H9 (cell line): ENCODE results near the gene PIAS2. TPM values are rescaled to one million over a fixed set of nuclear protein-coding genes. Genes with fewer than 3 reads are reported as not detected.

Experiments
- DNase-seq: peaks from one replicate; pipeline ENCODE4 v3.0.0-alpha.2; 2017
- H2AFZ ChIP-seq: one replicate; pipeline ENCODE4 v1.6.1; 2013; ENCODE audit warnings: mild to moderate bottlenecking, low read length, control low read depth, moderate library complexity
- H2AK5ac ChIP-seq: 2 replicates; pipeline ENCODE4 v1.6.1; 2013; ENCODE audit warnings: low read length, control low read depth, mixed read lengths; ENCODE audit not compliant: insufficient read length
- H2BK120ac ChIP-seq: one replicate; pipeline ENCODE4 v1.6.1; 2013; ENCODE audit warnings: low read depth, mild to moderate bottlenecking, low read length, control low read depth, inconsistent platforms; ENCODE audit not compliant: poor library complexity, severe bottlenecking
- H2BK12ac ChIP-seq: 2 replicates; pipeline ENCODE4 v1.6.1; 2013; ENCODE audit warnings: low read length, control low read depth, mixed read lengths, low read depth; ENCODE audit not compliant: insufficient read length
- H2BK15ac ChIP-seq: 2 replicates; pipeline ENCODE4 v1.6.1; 2013; ENCODE audit warnings: low read depth, low read length, control low read depth
- H2BK20ac ChIP-seq: one replicate; pipeline ENCODE4 v1.6.1; 2013; ENCODE audit warnings: low read depth, mild to moderate bottlenecking, low read length, control low read depth, inconsistent platforms; ENCODE audit not compliant: poor library complexity, severe bottlenecking
- H2BK5ac ChIP-seq: 2 replicates; pipeline ENCODE4 v1.6.1; 2013; ENCODE audit warnings: low read length, control low read depth, mixed read lengths; ENCODE audit not compliant: insufficient read length
- H3K14ac ChIP-seq: 2 replicates; pipeline ENCODE4 v1.6.1; 2013; ENCODE audit warnings: low read length, control low read depth; ENCODE audit not compliant: insufficient read depth
- H3K18ac ChIP-seq: 2 replicates; pipeline ENCODE4 v1.6.1; 2013; ENCODE audit warnings: low read depth, mild to moderate bottlenecking, mixed read lengths, low read length, control low read depth; ENCODE audit not compliant: insufficient read length
- H3K23ac ChIP-seq: 2 replicates; pipeline ENCODE4 v1.6.1; 2013; ENCODE audit warnings: low read length, control low read depth, mixed read lengths, low read depth; ENCODE audit not compliant: insufficient read length
- H3K23me2 ChIP-seq: 2 replicates; pipeline ENCODE4 v1.6.1; 2013; ENCODE audit warnings: low read depth, mild to moderate bottlenecking, mixed read lengths, low read length, control low read depth; ENCODE audit not compliant: insufficient read length, poor library complexity, severe bottlenecking
- H3K27ac ChIP-seq: 2 replicates; pipeline ENCODE4 v1.5.1; 2013; ENCODE audit warnings: low read length, control low read depth, mixed read lengths, low read depth; ENCODE audit not compliant: insufficient read length
- H3K27me3 ChIP-seq: 2 replicates; pipeline ENCODE4 v1.6.1; 2013; ENCODE audit warnings: low read length, control low read depth, inconsistent platforms; ENCODE audit not compliant: insufficient read depth
- H3K4ac ChIP-seq: 2 replicates; pipeline ENCODE4 v1.6.1; 2013; ENCODE audit warnings: low read depth, mild to moderate bottlenecking, control low read depth, inconsistent platforms, low read length, moderate library complexity
- H3K4me1 ChIP-seq: 2 replicates; pipeline ENCODE4 v1.6.1; 2013; ENCODE audit warnings: low read length, control low read depth, inconsistent platforms; ENCODE audit not compliant: insufficient read depth
- H3K4me2 ChIP-seq: 2 replicates; pipeline ENCODE4 v1.6.1; 2013; ENCODE audit warnings: low read length, control low read depth, mixed read lengths; ENCODE audit not compliant: insufficient read length, insufficient read depth
- H3K56ac ChIP-seq: 2 replicates; pipeline ENCODE4 v1.6.1; 2013; ENCODE audit warnings: low read depth, mild to moderate bottlenecking, mixed read lengths, low read length, control low read depth; ENCODE audit not compliant: insufficient read length
- H3K79me1 ChIP-seq: 2 replicates; pipeline ENCODE4 v1.6.1; 2013; ENCODE audit warnings: low read depth, mild to moderate bottlenecking, moderate library complexity, low read length, control low read depth, inconsistent platforms; ENCODE audit not compliant: insufficient read depth, poor library complexity, severe bottlenecking
- H3K79me2 ChIP-seq: 2 replicates; pipeline ENCODE4 v1.6.1; 2013; ENCODE audit warnings: low read length, control low read depth, inconsistent platforms; ENCODE audit not compliant: insufficient read depth
- H3K9ac ChIP-seq: 2 replicates; pipeline ENCODE4 v1.6.1; 2013; ENCODE audit warnings: low read length, control low read depth, mixed read lengths; ENCODE audit not compliant: insufficient read length; ENCODE audit errors: extremely low read depth
- H3K9me3 ChIP-seq: one replicate; pipeline ENCODE4 v1.6.1; 2013; ENCODE audit warnings: low read depth, low read length, inconsistent platforms; ENCODE audit not compliant: control insufficient read depth
- H3T11ph ChIP-seq: one replicate; pipeline ENCODE4 v1.6.1; 2013; ENCODE audit warnings: mild to moderate bottlenecking, low read length, control low read depth, inconsistent platforms
- H4K20me1 ChIP-seq: one replicate; pipeline ENCODE4 v1.6.1; 2013; ENCODE audit not compliant: control insufficient read depth, insufficient read length, insufficient read depth
- H4K5ac ChIP-seq: 2 replicates; pipeline ENCODE4 v1.6.1; 2013; ENCODE audit warnings: low read depth, mild to moderate bottlenecking, mixed read lengths, low read length, control low read depth; ENCODE audit not compliant: insufficient read length
- H4K8ac ChIP-seq: replicated peaks from 2 replicates; pipeline ENCODE4 v1.6.1; 2013; ENCODE audit warnings: low read length, control low read depth, mixed read lengths, low read depth; ENCODE audit not compliant: insufficient read length
- H4K91ac ChIP-seq: 2 replicates; pipeline ENCODE4 v1.6.1; 2013; ENCODE audit warnings: low read depth, mild to moderate bottlenecking, moderate library complexity, mixed read lengths, low read length, control low read depth; ENCODE audit not compliant: insufficient read length
- H3K27ac Mint-ChIP-seq, 3 experiments: 2 replicates in 2 of 3; 3 replicates in 1 of 3; pipeline ENCODE4 v1.8.0; 2020 to 2021; ENCODE audit warnings: mixed read lengths in 3 of 3, mild to moderate bottlenecking in 1 of 3, moderate library complexity in 1 of 3
- H3K27me3 Mint-ChIP-seq: 2 replicates; pipeline ENCODE4 v1.8.0; 2021; ENCODE audit warnings: low read depth, mild to moderate bottlenecking, moderate library complexity, mixed read lengths
- H3K36me3 Mint-ChIP-seq, 3 experiments: 2 replicates in 2 of 3; 3 replicates in 1 of 3; pipeline ENCODE4 v1.8.0; 2020 to 2021; ENCODE audit warnings: low read depth in 3 of 3, mixed read lengths in 3 of 3; ENCODE audit not compliant: insufficient read depth in 1 of 3
- H3K4me1 Mint-ChIP-seq, 2 experiments: 2 replicates each; pipeline ENCODE4 v1.8.0; 2020; ENCODE audit warnings: mixed read lengths in 2 of 2
- H3K4me3 Mint-ChIP-seq, 2 experiments: 2 replicates in 1 of 2; 3 replicates in 1 of 2; pipeline ENCODE4 v1.8.0; 2020 to 2021; ENCODE audit warnings: mild to moderate bottlenecking in 2 of 2, mixed read lengths in 2 of 2, moderate library complexity in 1 of 2
- H3K9me3 Mint-ChIP-seq, 2 experiments: 2 replicates in 1 of 2; 3 replicates in 1 of 2; pipeline ENCODE4 v1.8.0; 2020; ENCODE audit warnings: mild to moderate bottlenecking in 2 of 2, mixed read lengths in 2 of 2, moderate library complexity in 1 of 2
- total RNA-seq: library from RNA; stranded (reverse); gene quantifications from 2 replicates; pipeline ENCODE4 v1.2.1, GENCODE V29; 2021
- TF ChIP-seq, protein P1 (sequence below): fragments of 200-600 bp; sonication (generic); conservative IDR thresholded peaks from 3 replicates; pipeline ENCODE4 v1.8.0; 2021; ENCODE audit warnings: antibody characterized with exemption, mild to moderate bottlenecking

PIAS2 gene
- total RNA-seq, 1 experiment from 2014 or later = 58.4 TPM

DNA sequence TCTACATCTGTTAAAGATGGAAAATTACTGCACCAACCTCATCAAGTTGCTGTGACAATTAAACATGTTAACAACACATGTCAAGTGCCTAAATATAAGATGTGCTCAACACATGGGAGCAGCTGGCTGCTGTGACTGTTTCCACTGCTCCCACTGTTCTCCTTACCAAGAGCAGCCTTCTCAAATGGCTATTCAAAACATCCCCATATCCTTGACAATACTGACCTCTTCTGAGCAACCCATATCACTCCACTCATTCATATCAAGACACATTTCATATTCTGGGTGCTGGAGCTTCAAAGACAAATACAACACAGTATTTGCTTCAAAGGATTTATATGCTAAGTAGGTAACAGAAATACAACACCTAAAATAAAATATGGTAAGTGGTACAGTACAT is 60.3 kb downstream of the PIAS2 start:
- H3T11ph ChIP-seq = no peak overlapping the region
- Mint-ChIP-seq H3K4me1 (no peaks in the 10 kb centered on the region), H3K36me3 (peaks cover 10 to 35% (median 26%) of the 10 kb centered on the region in 3 experiments; a peak in 6 of 7 replicates), H3K27ac (no peak overlapping the region), H3K9me3 (no peaks in the 10 kb centered on the region), H3K4me3 (no peak overlapping the region), H3K27me3 (no peaks in the 10 kb centered on the region)
- no peak overlapping the region for H2BK5ac ChIP-seq
- H4K91ac ChIP-seq = no peak overlapping the region
- no peak overlapping the region for H2BK120ac ChIP-seq
- no peak overlapping the region for H2BK15ac ChIP-seq
- no peaks in the 10 kb centered on the region for H3K23me2 ChIP-seq
- H3K27ac ChIP-seq = no peak overlapping the region
- no peak overlapping the region for H3K14ac ChIP-seq
- H4K5ac ChIP-seq = no peak overlapping the region
- no peak overlapping the region for H2AFZ ChIP-seq
- H3K9ac ChIP-seq = no peak overlapping the region
- H3K56ac ChIP-seq = no peak overlapping the region
- no peak overlapping the region for H3K23ac ChIP-seq
- no peak overlapping the region for H3K4me2 ChIP-seq
- H3K79me2 ChIP-seq = peaks cover 3% of the 10 kb centered on the region; the same call in 1 of the 2 replicates
- no peak overlapping the region for H4K8ac ChIP-seq
- no peak for DNase-seq
- H3K4ac ChIP-seq = no peak overlapping the region
- TF ChIP-seq, protein P1, sequence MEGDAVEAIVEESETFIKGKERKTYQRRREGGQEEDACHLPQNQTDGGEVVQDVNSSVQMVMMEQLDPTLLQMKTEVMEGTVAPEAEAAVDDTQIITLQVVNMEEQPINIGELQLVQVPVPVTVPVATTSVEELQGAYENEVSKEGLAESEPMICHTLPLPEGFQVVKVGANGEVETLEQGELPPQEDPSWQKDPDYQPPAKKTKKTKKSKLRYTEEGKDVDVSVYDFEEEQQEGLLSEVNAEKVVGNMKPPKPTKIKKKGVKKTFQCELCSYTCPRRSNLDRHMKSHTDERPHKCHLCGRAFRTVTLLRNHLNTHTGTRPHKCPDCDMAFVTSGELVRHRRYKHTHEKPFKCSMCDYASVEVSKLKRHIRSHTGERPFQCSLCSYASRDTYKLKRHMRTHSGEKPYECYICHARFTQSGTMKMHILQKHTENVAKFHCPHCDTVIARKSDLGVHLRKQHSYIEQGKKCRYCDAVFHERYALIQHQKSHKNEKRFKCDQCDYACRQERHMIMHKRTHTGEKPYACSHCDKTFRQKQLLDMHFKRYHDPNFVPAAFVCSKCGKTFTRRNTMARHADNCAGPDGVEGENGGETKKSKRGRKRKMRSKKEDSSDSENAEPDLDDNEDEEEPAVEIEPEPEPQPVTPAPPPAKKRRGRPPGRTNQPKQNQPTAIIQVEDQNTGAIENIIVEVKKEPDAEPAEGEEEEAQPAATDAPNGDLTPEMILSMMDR = no peak; the same call in 2 of the 3 replicates
- no peak overlapping the region for H3K18ac ChIP-seq
- no peak overlapping the region for H2AK5ac ChIP-seq
- H3K9me3 ChIP-seq = no peaks in the 10 kb centered on the region
- H2BK20ac ChIP-seq = no peak overlapping the region
- H3K27me3 ChIP-seq = no peaks in the 10 kb centered on the region
- H3K79me1 ChIP-seq = peaks cover 8% of the 10 kb centered on the region
- H4K20me1 ChIP-seq = no peaks in the 10 kb centered on the region
- H2BK12ac ChIP-seq = no peak overlapping the region
- no peaks in the 10 kb centered on the region for H3K4me1 ChIP-seq
